ENCODE results near the gene DUT. TPM values are rescaled to one million over a fixed set of nuclear protein-coding genes. Genes with fewer than 3 reads are reported as not detected.

Gene DUT
- polyA plus RNA-seq, 3 donors, result 138 to 149 (median 141) TPM

DNA sequence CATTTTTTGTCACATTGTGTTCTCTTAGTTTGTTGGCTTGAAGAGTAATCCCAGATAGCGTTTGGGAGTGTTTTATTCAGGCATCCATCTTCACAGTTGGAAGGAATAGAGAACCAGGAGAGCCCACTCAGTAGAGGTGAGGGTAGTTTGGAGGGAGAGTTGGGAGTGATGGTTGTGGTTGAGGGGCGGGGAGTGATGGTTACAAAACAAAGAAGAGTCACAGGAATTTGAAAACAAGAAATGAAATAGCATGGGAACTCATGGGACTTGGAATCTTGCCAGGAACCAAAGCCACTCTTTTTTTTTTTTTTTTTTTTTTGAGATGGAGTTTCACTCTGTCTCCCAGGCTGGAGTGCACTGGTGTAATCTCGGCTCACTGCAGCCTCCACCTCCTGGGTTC is 36.3 kb downstream of the DUT start:
- DNase-seq (ENCODE audit: low read depth in 3 of 3, low spot score in 2 of 3), result no peak

- DNase-seq (ENCODE audit: low read depth in 3 of 3, low spot score in 2 of 3), result no peak
These were observed 39.2 kb downstream of the DUT start for GRCh38 chr15:48370460-48370859.

GRCh38 chr15:48371550-48371949 is 40.3 kb downstream of the DUT start:
- no peak for DNase-seq (ENCODE audit: low read depth in 3 of 3, low spot score in 2 of 3)

- DNase-seq (ENCODE audit: low read depth in 3 of 3, low spot score in 2 of 3), result no peak
These were observed 40.7 kb downstream of the DUT start for GRCh38 chr15:48371961-48372360.

- DNase-seq (ENCODE audit: low read depth in 3 of 3, low spot score in 2 of 3), result no peak
These were observed 42.7 kb downstream of the DUT start for GRCh38 chr15:48373821-48374451.

DNA sequence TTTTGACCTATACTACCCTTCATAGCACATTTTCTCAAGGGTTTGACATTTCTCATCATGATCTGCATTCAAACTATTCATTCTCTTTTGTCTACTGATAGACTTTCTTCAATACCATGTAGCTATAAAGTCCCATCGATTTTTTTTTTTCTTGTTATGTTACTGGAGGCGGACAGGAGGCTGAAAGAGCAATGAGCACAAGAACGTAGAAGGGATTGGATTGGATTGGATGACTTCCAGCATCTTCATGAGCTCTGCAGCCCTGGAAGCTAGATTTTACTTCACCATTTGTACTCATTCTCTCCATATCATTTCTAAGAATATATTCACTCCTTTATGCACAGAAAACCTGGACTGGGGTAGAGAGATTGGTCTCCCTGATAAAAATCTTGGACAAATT is 43.2 kb downstream of the DUT start:
- DNase-seq (ENCODE audit: low read depth in 3 of 3, low spot score in 2 of 3), result no peak

GRCh38 chr15:48375767-48376166 is 44.5 kb downstream of the DUT start:
- DNase-seq (ENCODE audit: low read depth in 3 of 3, low spot score in 2 of 3), result no peak

- DNase-seq (ENCODE audit: low read depth in 3 of 3, low spot score in 2 of 3), result no peak
These were observed 49.0 kb downstream of the DUT start for GRCh38 chr15:48380198-48380597.

DNA sequence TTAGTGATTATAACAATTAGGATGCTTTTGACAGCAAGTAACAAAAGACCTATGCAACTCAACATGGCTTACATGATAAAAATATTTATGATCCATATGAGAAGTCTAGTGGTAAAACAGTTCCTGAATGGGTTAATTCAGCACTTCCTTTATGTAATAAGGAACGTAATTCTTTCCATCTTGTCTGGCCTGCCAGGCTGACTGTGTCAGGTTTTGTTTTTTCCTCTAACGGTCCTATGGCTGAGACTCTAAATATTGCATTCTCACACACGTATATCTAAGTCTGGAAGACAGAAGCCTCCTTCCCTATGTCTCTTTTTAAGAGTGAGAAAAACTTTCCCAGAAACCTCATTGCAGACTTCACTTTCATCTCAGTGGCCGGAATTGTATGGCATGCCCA is 50.6 kb downstream of the DUT start:
- DNase-seq (ENCODE audit: low read depth in 3 of 3, low spot score in 2 of 3), result no peak

- DNase-seq (ENCODE audit: low read depth in 3 of 3, low spot score in 2 of 3), result no peak
These were observed 51.8 kb downstream of the DUT start for GRCh38 chr15:48383031-48383430.

- no peak for DNase-seq (ENCODE audit: low read depth in 3 of 3, low spot score in 2 of 3)
These were observed 53.4 kb downstream of the DUT start for GRCh38 chr15:48384616-48385015.

DNA sequence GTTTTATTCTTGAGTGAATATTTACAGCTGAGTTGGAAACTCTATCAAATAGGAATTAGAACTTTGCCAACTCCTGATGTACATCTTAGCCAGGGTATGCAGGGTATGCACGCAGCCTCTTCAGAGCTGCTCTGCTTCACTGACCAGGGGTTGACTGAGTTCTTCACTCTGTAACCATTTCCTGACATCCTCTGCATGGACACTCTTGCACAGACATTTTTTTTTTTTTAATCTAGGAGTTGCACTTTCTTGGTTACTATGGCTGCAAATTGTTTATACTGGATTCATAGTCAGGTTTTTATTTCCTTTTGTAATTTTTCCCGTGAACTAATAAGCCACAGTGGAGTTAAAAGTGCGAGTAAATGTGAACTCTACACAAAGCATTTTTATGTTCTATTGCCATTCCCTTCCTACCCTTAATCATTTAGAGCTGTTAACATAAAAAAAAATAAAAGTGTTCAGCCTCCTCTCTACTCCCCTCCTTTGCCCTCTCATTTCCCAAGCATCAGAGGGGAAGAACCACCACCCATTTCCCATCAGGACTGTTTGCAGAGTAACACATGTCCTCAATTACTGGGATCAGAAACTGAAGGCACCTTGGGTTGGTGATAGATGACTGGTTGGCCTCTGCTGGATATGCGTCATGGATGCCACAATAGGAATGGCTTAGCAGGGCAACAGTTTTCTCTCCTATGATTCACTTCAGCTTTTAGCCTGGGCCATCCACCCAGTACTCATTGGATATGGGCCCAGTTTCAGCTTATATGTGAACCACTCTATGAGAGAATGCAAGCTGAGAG is 54.0 kb downstream of the DUT start:
- no peak for DNase-seq (ENCODE audit: low read depth in 3 of 3, low spot score in 2 of 3)

GRCh38 chr15:48388016-48388851 is 57.0 kb downstream of the DUT start:
- no peak for DNase-seq (ENCODE audit: low read depth in 3 of 3, low spot score in 2 of 3)

DNA sequence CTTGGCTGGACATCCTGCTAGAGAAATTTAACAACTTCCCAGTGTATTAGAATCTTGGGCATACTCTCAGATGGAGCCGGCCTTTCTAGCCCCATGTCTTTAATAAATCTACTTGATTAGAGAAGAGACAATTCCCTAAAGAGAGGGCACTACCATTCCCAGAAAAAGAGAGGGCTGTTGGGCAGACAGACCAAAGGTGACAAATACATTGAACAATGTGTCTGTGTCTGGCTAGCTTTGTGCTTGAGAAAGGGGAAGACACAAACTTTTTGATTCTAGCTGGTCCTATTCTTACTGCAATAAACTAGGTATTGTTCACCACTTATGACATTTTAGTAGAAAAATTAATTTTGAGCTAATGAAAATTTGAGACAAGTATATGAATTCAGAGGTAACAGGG is 57.7 kb downstream of the DUT start:
- DNase-seq (ENCODE audit: low read depth in 3 of 3, low spot score in 2 of 3), result no peak

- DNase-seq (ENCODE audit: low read depth in 3 of 3, low spot score in 2 of 3), result no peak
These were observed 58.5 kb downstream of the DUT start for GRCh38 chr15:48389691-48390143.

DNA sequence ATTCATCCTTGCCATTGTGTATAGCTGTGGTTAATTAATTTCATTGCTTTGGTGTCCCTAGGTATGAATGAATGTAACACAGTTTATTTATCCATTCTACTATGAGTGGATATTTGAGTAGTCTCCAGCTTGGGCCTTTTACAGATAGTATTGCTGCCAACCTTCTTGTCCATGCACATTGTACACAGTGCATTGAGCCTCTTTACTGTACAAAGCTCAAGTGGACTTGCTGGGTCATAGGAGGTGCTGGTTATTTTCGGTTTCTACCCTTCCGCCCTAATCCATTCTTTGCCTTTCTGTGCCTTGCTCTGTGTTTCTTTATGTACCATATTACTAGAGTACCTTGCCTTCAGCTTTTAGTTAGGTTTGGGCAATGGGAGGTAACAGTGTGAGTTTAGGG is 60.7 kb downstream of the DUT start:
- DNase-seq (ENCODE audit: low read depth in 3 of 3, low spot score in 2 of 3), result no peak

- no peak for DNase-seq (ENCODE audit: low read depth in 3 of 3, low spot score in 2 of 3)
These were observed 61.1 kb downstream of the DUT start for GRCh38 chr15:48392356-48392755.

Data from right renal cortex interstitium (tissue), 3 donors.